Panc1 (cell line): ENCODE data around the gene SDCBP2. TPM values are rescaled to one million over a fixed set of nuclear protein-coding genes. Genes with fewer than 3 reads are reported as not detected.

Experiments
- ATAC-seq: fragments of 200-7000 bp; cut with Tn5 transposase; 2 replicates; pipeline ENCODE4 v1.9.1; 2020; ENCODE audit warnings: mild to moderate bottlenecking, moderate library complexity
- BruUV-seq: library from RNA; stranded (reverse); fragments of 400-500 nt; replicated peaks from 2 replicates; lab custom pipeline; 2021; lab: Mats Ljungman, UMichigan
- CTCF ChIA-PET: fragments of 300-600 bp; sonication (Branson Sonifier 250); formaldehyde crosslinking; loops from one replicate; lab custom pipeline; 2022; ENCODE audit warnings: antibody characterized with exemption; lab: Charles Lee
- POLR2A ChIA-PET: fragments of 300-600 bp; sonication (Branson Sonifier 250); formaldehyde crosslinking; loops from one replicate; lab custom pipeline; 2022; ENCODE audit warnings: antibody characterized with exemption; lab: Charles Lee
- DNase-seq: peaks from one replicate; pipeline ENCODE4 v3.0.0-alpha.2; 2010; ENCODE audit warnings: low read depth, low spot score
- H3K27ac ChIP-seq: 2 replicates; pipeline ENCODE4 v1.5.1; 2011; ENCODE audit warnings: mild to moderate bottlenecking, low read length, inconsistent platforms
- H3K27me3 ChIP-seq: fragments of 200-500 bp; sonication (Bioruptor generic); 2 replicates; pipeline ENCODE4 v1.6.0; 2014; ENCODE audit warnings: low read length, inconsistent platforms; ENCODE audit not compliant: control insufficient read depth, insufficient read depth
- H3K36me3 ChIP-seq: fragments of 200-500 bp; sonication (Bioruptor generic); 2 replicates; pipeline ENCODE4 v1.5.1; 2014; ENCODE audit warnings: inconsistent platforms, mild to moderate bottlenecking, low read length, moderate library complexity; ENCODE audit not compliant: control insufficient read depth, insufficient read depth
- H3K4me1 ChIP-seq: 2 replicates; pipeline ENCODE4 v1.5.1; 2011; ENCODE audit warnings: inconsistent platforms, mild to moderate bottlenecking, low read length, moderate library complexity; ENCODE audit not compliant: control insufficient read depth, insufficient read depth
- H3K4me3 ChIP-seq, 2 experiments: 2 replicates each; pipeline ENCODE4 v1.5.1; 2011 to 2012; ENCODE audit warnings: low read depth in 2 of 2, low read length in 2 of 2, mild to moderate bottlenecking in 2 of 2, inconsistent platforms in 1 of 2, moderate library complexity in 1 of 2
- H3K9me3 ChIP-seq: fragments of 200-500 bp; sonication (Bioruptor generic); 2 replicates; pipeline ENCODE4 v1.5.1; 2014; ENCODE audit warnings: low read depth, mild to moderate bottlenecking, inconsistent platforms, low read length, moderate library complexity; ENCODE audit not compliant: control insufficient read depth, insufficient read depth
- POLR2AphosphoS5 ChIP-seq: IDR thresholded peaks from 2 replicates; pipeline ENCODE4 v1.6.1; 2012; ENCODE audit warnings: mild to moderate bottlenecking, low read depth, low read length, moderate library complexity
- SIN3A ChIP-seq: IDR thresholded peaks from 2 replicates; pipeline ENCODE4 v1.6.1; 2012; ENCODE audit warnings: low read depth, mild to moderate bottlenecking, low read length, moderate library complexity, borderline replicate concordance; ENCODE audit not compliant: insufficient read depth
- TCF7L2 ChIP-seq: IDR thresholded peaks from 2 replicates; pipeline ENCODE4 v1.6.1; 2011; ENCODE audit warnings: mild to moderate bottlenecking, low read depth, low read length, inconsistent platforms
- in situ Hi-C: cut with HindIII; loops from 2 replicates; pipeline ENCODE4 v1.10.0; 2016; ENCODE audit warnings: low sequenced_read_pairs, low pct_unique_long_range_greater_than_20kb
- intact Hi-C: fragments of 100-400 bp; cut with micrococcal nuclease; formaldehyde crosslinking; loops from one replicate; pipeline ENCODE4 v1.10.0; 2022; ENCODE audit not compliant: unreplicated experiment
- total RNA-seq: library from RNA; stranded (reverse); gene quantifications from one replicate; pipeline ENCODE4 v1.2.1, GENCODE V29; 2021; ENCODE audit not compliant: unreplicated experiment
- TF ChIP-seq, protein P1 (sequence below), 2 experiments: IDR thresholded peaks; 2 replicates each; pipeline ENCODE4 v1.6.1; 2011 to 2012; ENCODE audit warnings: low read depth in 2 of 2, control low read depth in 1 of 2, low read length in 1 of 2, mild to moderate bottlenecking in 1 of 2, moderate library complexity in 1 of 2; ENCODE audit not compliant: insufficient read depth in 1 of 2
- TF ChIP-seq, protein P2 (sequence below): fragments of 450-650 bp; IDR thresholded peaks from 2 replicates; pipeline ENCODE4 v1.5.1; 2017; ENCODE audit warnings: mild to moderate bottlenecking

Gene SDCBP2
- total RNA-seq, 1 experiment from 2014 or later = 1.8 TPM

DNA sequence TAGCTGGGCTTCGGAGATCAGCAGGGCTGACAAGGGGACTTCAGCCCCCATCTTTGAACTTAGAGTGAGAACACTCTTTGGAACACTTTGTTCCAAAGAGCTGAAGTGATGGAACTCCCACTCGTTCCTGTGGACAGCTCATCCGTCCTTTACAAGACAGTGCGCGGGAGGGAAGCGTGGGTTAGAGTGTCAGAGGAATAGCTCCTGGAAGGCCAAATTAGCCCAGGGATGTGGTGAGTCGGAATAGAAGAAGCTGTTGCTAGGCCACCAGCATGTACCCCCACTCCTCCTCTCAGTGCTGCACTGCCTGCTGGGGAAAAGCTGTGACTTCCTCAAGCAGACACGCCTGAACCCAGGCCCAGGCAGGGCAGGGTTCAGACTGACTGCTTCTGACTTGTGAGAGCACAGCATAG, 1.7 kb downstream of the SDCBP2 start:
- no peak for ATAC-seq
- DNase-seq = no peak
- no peak for TF ChIP-seq TCF7L2
- TF ChIP-seq SIN3A = no peak
- TF ChIP-seq, protein P1, sequence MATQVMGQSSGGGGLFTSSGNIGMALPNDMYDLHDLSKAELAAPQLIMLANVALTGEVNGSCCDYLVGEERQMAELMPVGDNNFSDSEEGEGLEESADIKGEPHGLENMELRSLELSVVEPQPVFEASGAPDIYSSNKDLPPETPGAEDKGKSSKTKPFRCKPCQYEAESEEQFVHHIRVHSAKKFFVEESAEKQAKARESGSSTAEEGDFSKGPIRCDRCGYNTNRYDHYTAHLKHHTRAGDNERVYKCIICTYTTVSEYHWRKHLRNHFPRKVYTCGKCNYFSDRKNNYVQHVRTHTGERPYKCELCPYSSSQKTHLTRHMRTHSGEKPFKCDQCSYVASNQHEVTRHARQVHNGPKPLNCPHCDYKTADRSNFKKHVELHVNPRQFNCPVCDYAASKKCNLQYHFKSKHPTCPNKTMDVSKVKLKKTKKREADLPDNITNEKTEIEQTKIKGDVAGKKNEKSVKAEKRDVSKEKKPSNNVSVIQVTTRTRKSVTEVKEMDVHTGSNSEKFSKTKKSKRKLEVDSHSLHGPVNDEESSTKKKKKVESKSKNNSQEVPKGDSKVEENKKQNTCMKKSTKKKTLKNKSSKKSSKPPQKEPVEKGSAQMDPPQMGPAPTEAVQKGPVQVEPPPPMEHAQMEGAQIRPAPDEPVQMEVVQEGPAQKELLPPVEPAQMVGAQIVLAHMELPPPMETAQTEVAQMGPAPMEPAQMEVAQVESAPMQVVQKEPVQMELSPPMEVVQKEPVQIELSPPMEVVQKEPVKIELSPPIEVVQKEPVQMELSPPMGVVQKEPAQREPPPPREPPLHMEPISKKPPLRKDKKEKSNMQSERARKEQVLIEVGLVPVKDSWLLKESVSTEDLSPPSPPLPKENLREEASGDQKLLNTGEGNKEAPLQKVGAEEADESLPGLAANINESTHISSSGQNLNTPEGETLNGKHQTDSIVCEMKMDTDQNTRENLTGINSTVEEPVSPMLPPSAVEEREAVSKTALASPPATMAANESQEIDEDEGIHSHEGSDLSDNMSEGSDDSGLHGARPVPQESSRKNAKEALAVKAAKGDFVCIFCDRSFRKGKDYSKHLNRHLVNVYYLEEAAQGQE (IDR thresholded peaks at IDR 0.05; ENCODE audit: insufficient read depth in 1 of 2, low read depth in 2 of 2, low read length in 1 of 2) = no peak
- TF ChIP-seq, protein P2, sequence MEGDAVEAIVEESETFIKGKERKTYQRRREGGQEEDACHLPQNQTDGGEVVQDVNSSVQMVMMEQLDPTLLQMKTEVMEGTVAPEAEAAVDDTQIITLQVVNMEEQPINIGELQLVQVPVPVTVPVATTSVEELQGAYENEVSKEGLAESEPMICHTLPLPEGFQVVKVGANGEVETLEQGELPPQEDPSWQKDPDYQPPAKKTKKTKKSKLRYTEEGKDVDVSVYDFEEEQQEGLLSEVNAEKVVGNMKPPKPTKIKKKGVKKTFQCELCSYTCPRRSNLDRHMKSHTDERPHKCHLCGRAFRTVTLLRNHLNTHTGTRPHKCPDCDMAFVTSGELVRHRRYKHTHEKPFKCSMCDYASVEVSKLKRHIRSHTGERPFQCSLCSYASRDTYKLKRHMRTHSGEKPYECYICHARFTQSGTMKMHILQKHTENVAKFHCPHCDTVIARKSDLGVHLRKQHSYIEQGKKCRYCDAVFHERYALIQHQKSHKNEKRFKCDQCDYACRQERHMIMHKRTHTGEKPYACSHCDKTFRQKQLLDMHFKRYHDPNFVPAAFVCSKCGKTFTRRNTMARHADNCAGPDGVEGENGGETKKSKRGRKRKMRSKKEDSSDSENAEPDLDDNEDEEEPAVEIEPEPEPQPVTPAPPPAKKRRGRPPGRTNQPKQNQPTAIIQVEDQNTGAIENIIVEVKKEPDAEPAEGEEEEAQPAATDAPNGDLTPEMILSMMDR = no peak
- TF ChIP-seq POLR2AphosphoS5 = no peak
- ChIA-PET POLR2A (interaction anchor here (1.5 kb wide), 1 partner anchor 9 kb away, joined by 5 read pairs; no protein-coding TSS in a partner anchor), CTCF (no interaction called here)
- Histone ChIP-seq H3K4me1 (peaks cover 41% of the 10 kb centered on the region), H3K36me3 (no peaks in the 10 kb centered on the region), H3K4me3 (no peak overlapping the region), H3K27ac (peak overlapping the region; percentile 96), H3K9me3 (no peaks in the 10 kb centered on the region), H3K27me3 (no peaks in the 10 kb centered on the region)
- intact Hi-C loops (loop anchor here (5.0 kb wide), 1 partner anchor 140 kb away; the partner anchor contains the start of gene NSFL1C), in situ Hi-C loops (no loop called here)
- no TSS peak for BruUV-seq

DNA sequence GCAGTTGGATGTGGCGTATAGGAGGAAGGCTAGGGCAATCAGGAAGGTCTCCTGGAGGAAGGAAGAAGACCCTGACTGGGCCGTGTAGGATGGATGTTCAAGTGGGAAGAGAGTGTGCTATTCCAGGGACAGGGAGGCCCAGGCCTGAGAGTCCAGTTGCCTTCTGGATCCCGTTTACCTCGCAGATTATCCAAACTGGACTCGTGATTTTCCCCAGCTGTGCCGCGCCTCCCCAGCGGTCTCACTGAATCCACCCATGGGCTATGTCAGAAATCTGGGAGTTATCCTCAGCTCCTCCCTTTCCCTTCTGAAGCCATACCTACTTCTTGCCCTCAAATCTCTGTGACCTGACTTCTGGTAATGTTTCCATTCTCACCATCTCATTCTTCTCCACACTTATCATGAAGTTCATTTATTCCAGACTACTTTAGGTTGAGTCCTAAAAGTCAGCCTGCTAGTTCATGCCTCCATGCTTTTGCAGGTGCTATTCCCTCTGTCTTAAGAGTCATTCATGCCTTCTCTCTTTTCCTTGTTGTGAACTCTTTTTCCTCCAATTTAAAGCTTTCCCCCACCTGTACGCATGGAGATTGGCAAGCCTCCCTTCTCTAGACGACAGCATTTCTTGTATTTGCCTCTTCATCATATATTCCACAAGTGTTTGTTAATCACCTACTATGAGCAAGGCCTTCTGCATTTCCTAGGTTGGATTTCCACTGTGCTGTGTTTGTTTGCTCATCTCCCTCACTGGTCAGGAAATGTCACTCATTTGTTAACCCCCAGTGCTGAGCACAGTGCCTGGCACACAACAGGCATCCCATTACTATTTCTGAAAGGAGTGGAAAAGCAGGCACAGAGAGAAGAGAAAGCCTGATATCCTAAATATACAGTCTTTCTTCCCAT, 2.7 kb downstream of the SDCBP2 start:
- Histone ChIP-seq H3K27ac (peak overlapping the region; percentile 96), H3K4me1 (peaks cover 41% of the 10 kb centered on the region), H3K27me3 (no peaks in the 10 kb centered on the region), H3K4me3 (peak overlapping the region; percentile 91 to 96), H3K36me3 (no peaks in the 10 kb centered on the region), H3K9me3 (no peaks in the 10 kb centered on the region)
- POLR2A ChIA-PET = interaction anchor here (1.2 to 1.5 kb wide), 2 partner anchors 10 to 28 kb away, joined by 3 to 5 read pairs; no protein-coding TSS in a partner anchor
- TF ChIP-seq POLR2AphosphoS5 = no peak; the same call in 1 of the 2 replicates
- no peak for TF ChIP-seq SIN3A
- DNase-seq = no peak
- CTCF ChIA-PET = no interaction called here
- in situ Hi-C loops (no loop called here), intact Hi-C loops (loop anchor here (5.0 kb wide), 1 partner anchor 141 kb away; the partner anchor contains the start of gene NSFL1C)
- ATAC-seq = no peak; the same call in 1 of the 2 replicates
- no TSS peak for BruUV-seq
